NCI-H69 (cell line): ENCODE measurements around the gene PKNOX2.
A peak's percentile ranks its signal among the peaks of the same experiment; 100 is the strongest.

ENCODE experiments used
- DNase-seq: peaks from one replicate; lab custom pipeline; 2025; lab: John Stamatoyannopoulos, UW

PKNOX2 gene

DNA sequence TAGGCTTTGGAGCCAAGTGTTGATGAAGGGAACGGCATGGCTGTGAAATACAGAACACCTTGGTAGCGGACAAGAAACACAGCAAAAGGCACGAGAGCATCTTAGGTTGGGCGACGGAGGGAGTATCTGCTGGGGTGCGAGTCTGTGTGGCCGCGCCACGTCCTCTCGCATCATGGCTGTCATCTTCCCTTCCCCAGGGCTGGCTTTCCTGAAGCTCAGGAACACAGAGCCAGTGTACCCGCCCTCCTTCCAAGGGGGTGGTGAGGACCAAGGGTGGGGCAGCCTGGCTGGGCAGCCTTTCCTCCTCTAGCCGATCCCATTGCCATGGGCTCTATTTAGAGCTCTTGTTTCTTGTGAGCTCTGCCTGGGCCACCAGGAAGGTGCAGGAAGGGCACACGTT, 177.1 kb downstream of the PKNOX2 start:
- no peak for DNase-seq

DNA sequence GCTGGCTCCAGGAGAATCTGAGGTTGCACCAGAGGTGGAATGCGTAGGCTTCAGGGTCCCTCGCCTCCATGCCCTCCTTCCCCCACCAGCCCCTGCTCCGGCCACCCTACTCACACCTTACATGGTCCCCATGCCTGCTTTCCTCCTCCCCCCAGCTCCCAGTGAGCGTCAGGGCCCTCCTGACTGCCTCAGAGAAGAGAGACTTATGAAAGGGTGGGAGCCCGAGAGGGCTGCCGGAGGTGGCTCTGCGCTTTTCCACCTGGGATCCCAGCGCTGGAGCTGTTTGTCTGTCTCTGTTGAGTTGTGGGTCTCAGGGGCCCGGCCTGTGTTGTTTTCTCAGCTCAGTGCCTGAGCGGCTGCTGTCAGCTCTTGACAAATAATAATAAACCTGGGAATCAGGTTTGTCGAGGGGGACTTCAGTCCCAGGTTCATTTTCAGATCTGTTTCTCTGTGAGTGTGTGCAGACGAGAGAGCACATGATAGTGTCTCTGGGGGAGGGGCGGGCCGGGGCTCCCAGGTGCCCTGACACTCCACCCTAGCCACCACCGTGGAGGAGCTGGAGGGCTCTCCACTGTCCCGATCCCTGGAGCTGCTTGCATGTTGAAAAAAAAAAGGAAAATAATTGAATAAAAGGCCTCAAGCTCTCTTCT, 177.9 kb downstream of the PKNOX2 start:
- DNase-seq = no peak

DNA sequence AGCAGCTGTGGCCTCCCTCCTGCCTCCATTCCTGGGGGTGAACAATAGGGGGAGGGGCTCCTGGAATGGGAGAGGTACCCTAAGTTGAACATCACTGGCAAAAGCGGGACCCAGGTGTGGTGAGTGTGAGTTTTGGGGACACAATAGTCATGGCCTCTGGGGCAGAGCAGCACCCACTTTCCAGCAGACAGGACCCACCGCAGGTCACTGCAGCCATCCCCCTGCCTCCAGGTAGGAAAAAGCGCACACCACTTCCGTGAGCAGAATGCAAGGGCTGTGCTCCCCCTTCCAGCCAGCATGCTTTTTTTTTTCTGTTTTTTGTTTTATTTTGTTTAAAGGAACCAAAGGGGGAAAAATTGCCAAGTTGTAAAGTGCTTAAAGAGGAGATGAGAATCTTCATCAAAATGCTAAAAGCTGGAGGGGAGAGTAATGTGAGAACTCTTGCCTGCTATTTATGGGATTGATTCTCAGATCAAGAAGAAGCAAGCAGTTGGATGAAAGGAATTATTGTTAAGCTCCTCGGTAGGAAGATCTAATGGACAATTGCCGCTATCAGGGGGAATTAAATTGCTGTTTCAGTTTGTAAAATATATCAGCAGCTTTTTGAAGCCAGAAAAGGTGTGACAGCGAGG, 178.7 kb downstream of the PKNOX2 start:
- no peak for DNase-seq

DNA sequence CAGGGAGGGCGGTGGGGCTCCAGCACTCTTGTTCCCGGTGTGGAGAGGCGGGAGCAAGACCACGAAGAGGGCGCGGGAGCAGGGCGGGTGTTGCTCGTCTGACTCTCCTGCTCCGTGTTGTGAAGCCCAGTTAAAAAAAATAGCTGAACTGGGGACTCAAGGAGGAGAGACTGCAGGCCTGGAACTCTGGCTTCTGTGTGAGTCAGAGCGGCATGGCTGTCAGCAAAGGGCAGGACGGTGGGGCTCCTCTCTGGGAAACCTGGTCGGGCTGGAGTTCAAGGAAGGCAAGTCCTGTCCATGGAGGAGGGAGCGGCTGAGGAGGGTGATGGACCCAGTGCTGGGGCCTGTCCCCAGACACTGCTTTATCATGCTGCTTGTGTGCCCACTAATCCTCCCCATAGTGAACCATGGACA, 179.2 kb downstream of the PKNOX2 start:
- DNase-seq = no peak

DNA sequence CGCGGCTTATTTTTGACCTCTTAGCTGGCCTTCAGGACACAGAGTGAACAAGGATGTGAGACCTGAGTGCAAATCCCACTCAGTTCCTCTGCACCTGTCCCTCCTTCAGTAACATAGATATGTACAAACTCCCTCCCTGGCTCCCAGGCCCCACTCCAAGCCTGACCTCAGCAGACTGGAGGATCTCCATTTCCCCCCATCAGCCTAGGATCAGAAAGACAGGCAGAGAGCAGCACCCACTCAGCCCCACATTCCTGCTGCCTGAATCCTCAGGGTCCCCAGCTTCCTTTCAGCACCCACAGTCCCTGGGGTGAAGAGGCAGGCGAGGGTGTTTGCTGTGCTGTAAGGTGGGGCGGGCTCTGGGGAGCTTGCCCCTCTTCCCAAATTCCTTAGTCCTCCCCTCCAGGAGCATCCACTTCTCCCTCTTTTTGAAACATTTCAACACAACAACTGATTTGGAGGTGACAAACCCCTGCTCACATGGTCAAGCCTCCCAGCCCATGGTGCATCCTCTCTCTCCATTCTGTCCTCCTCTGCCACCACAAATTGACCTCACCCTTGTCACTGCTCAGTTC, 180.4 kb downstream of the PKNOX2 start:
- no peak for DNase-seq

DNA sequence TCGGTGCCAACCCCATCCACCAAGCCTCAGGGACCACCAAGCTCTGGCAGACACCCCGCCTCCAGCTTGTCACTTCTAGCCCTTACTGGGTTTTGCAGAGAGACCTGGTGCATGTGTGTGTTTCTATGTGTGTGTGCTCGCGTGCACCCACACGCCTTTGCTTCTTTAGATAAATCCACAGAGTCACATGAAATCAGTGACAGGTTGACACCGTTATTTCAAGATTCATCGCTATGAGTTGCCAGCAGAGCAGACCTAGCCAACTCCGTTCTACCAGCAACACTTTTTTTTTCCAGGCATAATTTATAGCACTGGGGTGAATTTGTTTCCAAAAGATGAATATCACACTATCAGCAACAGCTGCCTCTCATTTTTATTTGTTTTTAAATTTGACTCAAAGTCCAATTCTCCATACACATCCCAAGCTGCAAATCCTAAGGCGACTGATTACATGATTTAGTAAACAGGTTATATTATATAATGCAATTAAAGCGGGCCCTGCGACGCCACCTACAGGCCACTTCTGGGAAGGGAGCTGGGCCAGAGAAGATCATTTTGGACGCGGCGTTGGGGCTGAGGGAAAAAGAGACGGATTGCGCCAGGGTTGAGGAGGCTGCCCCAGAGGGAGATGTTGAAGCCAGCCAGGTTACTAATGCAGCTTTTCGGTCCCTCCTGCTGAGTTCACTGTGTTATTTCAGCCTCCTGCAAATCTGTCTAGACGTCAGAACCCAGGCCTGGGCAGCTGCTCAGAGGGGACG, 181.0 kb downstream of the PKNOX2 start:
- DNase-seq = peak; percentile 67

DNA sequence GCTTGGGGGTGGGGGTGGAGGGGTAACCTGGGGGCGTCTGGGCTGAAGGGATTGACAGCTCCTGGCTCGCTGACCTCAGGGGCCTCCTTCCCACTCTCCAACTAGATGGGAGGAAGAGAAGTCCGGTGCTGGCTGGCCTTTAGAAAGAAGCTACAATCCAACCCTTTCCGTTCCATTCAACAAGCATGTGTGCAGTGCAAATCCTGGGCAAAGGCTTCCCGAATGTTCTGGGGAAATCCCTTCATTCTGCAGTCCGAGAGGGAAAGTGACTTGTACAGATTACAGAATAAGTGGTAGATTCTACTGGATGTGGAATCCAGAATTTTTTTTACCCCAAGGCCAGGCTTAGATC, 181.6 kb downstream of the PKNOX2 start:
- DNase-seq = no peak

DNA sequence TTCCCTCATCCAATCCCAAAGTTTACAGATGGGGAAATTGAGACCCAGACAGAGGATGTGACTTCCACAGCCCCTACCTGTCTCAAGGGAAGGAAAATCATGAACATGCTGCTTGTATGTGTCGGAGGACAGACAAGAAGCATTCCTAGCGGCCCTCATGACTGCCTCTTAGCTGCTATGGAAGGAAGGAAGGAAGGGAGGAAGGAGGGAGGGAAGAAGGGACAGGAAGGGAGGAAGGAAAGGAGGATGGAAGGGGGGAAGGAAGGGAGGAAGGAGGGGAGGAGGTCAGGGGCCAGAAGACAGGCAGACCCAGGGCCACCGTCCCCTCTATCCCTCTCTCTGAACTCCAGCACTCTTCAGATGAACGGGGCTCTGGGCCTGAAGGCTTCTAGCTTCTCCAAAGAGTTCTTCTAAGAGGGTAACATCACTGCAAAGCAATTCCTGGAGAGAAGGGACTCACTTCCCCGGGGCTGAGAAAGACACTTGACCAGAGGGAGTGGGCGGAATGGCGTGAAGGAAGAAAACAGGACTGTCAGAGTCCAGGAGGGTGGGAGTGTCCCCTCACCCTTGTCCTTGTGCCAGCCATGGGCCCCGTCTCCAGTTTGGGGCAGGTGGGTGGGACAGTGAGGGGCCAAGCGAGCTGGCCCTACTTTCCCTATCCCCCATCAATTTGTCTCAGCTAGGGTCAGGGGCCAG, 182.2 kb downstream of the PKNOX2 start:
- DNase-seq = no peak

DNA sequence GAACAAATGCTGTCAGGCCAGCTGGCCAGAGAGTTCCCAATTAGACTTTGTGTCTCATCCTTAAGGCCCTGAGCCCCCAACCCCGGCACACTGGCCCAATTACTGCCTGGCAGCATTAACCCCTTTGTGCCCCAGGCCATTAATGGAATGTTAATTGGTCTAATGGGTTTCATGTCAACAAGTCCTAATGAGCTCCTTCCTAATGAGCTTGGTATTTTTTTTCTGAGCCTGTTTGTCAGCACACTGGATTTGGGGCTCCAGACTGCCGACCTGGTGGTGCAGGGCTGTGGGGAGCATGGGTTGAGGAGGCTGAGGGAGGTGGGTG, 182.7 kb downstream of the PKNOX2 start:
- no peak for DNase-seq

DNA sequence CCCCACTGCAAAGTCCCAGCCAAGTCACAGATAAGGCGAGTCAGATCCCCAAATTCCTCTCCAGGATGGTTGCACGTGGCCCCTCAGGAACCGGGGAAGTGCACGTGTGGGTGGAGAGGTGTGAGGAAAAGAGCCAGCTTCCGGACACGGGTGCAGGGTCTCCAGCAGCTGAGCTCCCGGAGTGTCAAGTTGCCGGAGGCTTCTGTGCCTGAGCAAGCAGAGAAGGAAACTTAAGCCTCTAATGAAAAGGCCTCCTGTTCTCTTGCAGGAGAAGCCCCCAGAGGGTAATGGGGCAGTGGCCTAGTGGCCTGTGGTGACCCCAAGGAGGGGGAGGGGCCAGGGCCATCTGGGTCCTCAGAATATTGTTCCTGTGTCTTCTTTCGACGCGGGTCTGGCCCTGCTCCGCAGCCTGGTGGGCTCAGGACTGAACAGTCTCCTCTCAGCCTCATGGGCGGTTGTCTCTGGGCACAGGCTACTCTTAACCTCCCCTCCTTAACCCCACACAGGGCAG, 183.6 kb downstream of the PKNOX2 start:
- DNase-seq = peak; percentile 15

DNA sequence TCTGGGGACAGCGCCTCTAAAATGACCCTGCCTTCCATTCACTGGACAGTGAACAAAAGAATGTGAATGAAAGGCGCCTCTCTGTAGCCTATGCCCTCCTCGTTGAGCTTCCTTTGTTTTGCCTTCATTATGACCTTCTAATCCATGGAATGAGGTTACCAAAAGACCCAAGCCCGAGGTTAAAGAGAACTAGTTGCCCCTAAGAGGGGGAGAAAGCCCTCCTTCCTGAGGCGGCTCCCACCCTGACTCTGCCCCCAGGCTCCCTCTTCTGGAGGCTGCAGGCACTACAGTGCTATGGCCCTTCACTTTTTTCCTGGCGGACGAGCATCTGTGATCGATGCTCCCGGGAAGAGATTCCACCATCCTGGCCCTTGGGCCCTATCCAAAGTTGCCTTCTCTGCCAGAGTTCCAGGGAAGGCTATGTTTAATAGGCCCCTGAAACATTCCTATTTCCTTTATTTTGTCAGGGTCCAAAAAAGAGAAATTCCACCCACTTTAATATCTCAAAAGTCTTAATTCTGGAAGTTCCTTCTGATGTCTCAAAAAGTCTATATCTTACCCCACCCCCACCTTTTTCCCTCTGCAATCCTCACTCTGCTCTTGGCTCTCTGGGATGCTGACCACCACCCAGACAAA, 184.2 kb downstream of the PKNOX2 start:
- peak; percentile 54 for DNase-seq

DNA sequence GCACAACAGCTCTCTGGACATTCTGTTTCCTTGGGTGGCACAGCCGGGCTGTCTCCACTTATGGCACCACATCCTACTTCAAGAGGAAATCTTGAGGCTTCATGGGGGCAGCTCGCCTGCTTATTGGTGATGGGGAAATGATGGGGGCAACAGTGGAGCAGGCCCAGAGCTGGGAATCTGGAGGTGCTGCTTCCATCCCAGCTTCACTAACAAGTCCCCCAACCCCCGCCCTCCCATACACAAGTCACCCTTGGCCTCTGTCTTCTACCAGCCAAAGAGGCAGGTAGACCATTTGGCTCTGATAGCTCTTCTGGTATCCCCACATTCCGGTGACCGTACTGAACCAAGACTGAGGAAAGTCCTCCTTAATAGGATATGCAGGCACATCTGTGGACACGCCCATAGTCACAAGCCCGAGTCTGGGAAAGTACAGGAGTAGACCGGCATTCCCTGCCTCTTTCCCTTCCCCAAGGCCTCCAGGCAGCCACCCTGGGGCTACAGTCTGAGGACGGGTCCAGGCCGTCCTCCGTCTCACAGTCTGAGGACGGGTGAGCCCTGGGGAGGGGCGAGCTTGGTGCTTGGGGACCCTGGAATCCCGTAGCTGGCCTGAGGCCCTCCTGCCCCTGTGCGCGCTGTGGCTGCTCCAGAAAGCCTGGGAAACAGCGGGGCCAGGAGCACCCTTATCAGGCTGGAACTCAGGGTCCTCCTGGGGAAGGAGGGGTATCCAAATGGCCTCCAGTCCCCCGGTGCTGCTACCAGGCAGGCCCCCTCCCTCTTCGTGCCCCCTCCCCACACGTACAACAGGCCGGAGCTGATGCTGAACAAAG, 185.9 kb downstream of the PKNOX2 start:
- no peak for DNase-seq

DNA sequence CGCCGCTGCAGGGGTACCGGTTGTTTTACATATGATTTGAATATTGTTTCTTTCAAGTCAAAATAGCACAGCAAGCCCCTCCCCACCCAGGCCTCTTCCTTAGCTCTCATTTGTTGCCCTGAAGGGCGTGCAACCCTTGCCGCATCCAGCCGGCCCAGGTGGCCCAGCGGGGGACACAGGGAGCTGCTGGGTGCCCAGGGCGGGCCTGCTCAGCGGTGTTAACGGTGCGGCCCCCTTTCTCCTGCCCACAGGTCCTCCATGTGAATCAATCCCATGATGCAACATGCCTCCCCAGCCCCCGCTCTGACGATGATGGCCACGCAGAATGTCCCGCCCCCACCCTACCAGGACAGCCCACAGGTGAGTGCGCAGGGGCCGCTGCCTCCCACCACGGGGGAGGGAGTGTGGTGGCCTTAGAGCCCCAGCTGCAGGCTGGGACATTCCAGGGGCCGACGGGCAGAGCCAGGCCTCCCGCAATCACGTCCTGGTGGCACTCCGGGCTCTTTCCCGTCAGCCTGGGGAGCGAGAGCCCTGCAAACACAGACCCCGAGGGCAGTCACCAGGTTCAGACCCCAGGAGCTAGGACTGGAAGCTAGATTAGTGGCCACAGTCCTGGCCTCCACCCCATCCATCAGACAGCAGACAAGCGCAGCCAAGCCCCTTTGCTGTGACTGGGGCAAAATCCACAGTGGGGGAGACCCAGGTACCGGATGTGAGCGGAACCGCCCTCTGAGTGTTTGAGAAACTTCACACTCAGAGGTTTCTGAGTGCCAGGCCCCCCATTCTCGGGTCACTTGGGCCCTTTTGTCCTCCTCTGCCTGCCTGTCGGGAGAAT, 186.7 kb downstream of the PKNOX2 start:
- peak; percentile 54 for DNase-seq

DNA sequence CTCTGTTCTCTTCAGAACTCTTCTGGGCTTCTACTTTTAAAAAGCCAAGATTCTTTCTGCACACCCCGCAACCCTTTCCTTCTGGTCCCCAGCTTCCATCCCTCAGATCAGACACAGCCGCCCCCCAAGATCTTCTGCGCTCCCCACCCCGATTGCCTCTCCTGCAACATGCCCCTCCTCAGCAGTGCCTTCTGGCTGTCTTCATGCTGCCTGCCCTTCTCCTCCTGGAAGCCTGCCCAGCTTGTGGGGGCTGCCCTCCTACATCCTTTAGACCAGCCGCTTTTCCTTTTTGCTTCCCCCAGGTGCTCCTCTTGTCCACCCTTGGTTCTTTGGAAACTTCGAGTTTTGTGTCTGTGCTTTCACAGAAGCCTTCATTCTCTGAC, 187.3 kb downstream of the PKNOX2 start:
- DNase-seq = no peak

DNA sequence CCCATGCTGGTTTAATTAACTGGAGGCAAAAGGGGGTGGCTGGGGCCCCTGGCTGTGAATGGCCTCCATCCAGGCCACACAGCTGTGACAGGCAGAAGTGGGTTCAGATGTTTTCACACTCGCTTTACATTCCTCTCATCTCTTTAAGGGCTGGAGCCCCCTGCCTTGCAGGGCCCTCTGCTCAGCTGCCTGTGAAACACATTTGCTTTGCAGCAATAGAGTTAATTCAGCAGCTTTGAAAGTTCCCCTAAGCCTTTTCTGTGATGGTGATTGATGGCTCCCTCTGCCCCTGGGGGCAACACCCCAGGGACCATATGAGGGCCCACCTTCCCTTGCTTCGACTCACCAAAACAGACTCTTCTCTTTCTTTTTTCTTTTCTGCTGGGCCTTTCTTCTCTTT, 192.2 kb downstream of the PKNOX2 start:
- no peak for DNase-seq

DNA sequence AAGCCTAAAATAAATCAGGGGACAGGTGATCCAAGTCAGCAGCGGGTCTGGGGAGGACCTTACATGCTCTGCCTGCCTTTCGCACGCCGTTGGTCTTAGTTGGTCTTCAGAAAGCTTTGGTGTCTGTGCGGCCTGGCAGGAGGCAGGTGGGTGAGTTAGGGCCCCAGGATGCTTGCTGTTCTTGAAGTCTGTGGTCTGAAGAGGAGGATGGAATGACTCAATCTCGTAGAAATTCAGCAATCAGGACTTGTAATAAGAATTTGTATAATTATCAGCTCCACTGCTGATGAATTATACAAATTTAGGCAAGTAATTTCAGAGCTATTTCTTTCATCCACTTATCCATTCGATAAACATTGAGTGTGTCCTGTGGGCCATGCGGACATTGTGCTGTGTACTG, 193.0 kb downstream of the PKNOX2 start:
- no peak for DNase-seq

DNA sequence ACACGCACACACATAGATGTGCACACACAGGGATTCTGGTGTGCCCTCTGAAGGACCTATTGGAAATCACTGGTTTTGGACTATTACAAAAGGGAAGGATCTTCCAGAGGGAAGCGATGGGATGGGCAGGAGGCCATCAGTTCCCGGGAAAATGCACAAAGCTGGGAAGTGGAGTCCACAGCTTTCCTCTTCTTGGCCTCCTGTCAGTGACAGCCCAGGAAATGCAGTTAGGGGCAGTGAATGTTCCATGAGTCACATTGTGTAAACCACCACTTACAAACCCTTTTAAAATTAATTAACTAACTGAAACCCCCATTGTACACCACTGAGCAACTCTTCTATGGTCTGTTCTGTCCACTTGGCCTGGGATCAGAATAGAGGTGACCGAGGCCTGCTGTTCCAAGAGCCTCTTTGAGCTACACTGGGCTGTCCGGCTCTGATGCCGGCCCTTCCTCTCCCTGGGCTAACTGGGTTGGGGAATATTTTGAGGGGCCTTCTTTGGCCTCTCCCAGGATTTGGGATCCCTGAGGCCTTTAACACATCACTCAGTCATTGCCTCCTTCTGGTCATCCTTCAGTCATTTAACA, 193.8 kb downstream of the PKNOX2 start:
- DNase-seq = no peak

DNA sequence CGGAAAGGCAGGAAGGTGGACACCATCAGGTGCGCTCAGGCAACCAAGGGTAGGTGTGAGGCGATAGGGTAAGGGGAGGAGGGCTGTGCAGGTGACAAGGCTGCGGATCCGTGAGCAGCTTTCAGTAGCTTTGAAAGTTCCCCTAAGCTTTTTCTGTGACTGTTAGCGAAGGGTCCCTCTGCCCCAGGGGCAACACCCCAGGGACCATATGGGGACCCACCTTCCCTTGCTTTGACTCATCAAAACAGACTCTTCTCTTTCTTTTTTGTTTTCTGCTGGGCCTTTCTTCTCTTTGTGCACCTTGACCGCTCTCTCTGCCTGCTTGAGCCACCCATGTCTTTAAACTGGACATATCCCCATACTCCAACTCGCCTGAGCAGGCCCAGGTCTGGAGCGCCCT, 194.6 kb downstream of the PKNOX2 start:
- DNase-seq = no peak

DNA sequence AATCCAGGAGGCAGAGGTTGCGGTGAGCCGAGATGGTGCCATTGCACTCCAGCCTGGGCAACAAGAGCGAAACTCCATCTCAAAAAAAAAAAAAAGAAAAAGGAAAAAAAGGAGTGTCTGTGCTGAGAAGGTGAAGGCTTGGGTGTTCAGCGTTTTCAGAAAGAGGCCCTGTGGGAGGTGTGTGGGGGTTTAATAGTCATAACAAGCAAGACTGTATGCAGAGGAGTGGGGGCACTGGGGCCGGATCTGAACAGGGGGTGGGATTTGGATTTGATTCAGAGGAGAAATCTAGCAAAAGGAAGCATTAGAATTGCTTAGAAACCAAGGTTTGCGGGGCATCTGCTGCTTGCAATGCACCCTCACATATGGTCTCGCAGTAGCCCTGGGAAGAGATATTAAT, 195.5 kb downstream of the PKNOX2 start:
- DNase-seq = no peak
